HepG2 (cell line): ENCODE results near the gene DNAAF9. TPM values are rescaled to one million over a fixed set of nuclear protein-coding genes. Genes with fewer than 3 reads are reported as not detected.

Source experiments
- ATF1 ChIP-seq: IDR thresholded peaks from 2 replicates; pipeline ENCODE4 v1.6.1; 2016; ENCODE audit warnings: mild to moderate bottlenecking, control low read depth
- DMAP1 ChIP-seq: IDR thresholded peaks from 2 replicates; pipeline ENCODE4 v1.6.1; 2016
- EP300 ChIP-seq, 3 experiments: sonication (generic) in 1 of 3; formaldehyde crosslinking in 1 of 3; IDR thresholded peaks; 2 replicates each; pipeline versions ENCODE4 v1.5.1 to v1.6.1; 2011 to 2020; ENCODE audit warnings: low read depth in 2 of 3, low read length in 2 of 3, borderline replicate concordance in 1 of 3, improper control_type of control experiment in 1 of 3, mild to moderate bottlenecking in 1 of 3, missing genetic modification reagents in 1 of 3, moderate library complexity in 1 of 3
- GFI1 ChIP-seq: sonication (generic); formaldehyde crosslinking; IDR thresholded peaks from 2 replicates; pipeline ENCODE4 v1.5.0; 2020; ENCODE audit warnings: missing genetic modification reagents, mild to moderate bottlenecking, borderline replicate concordance
- HNRNPH1 ChIP-seq: fragments of 200-400 bp; formaldehyde crosslinking; optimal IDR thresholded peaks from 2 replicates; pipeline ENCODE3; 2017; ENCODE audit warnings: mild to moderate bottlenecking, low read depth, low read length
- KLF6 ChIP-seq: IDR thresholded peaks from 2 replicates; pipeline ENCODE4 v1.8.0; 2016; ENCODE audit warnings: missing biosample characterization, missing genetic modification reagents
- MAFF ChIP-seq: IDR thresholded peaks from 2 replicates; pipeline ENCODE4 v1.6.1; 2011; ENCODE audit warnings: low read depth, low read length, improper control_type of control experiment
- MAFK ChIP-seq, 2 experiments: IDR thresholded peaks in 1 of 2; conservative IDR thresholded peaks in 1 of 2; 2 replicates each; pipeline ENCODE4 v1.6.1; 2011; ENCODE audit warnings: improper control_type of control experiment in 2 of 2, low read length in 2 of 2
- MYC ChIP-seq: sonication (generic); formaldehyde crosslinking; IDR thresholded peaks from 2 replicates; pipeline ENCODE4 v1.9.0; 2021; ENCODE audit warnings: missing genetic modification reagents, borderline replicate concordance
- NRL ChIP-seq: sonication (generic); formaldehyde crosslinking; IDR thresholded peaks from 2 replicates; pipeline ENCODE4 v1.5.0; 2020; ENCODE audit warnings: missing genetic modification reagents, mild to moderate bottlenecking, moderate library complexity, borderline replicate concordance
- RELA ChIP-seq: sonication (generic); formaldehyde crosslinking; IDR thresholded peaks from 2 replicates; pipeline ENCODE4 v1.4.0; 2020; ENCODE audit warnings: missing genetic modification reagents
- SIX1 ChIP-seq: sonication (generic); formaldehyde crosslinking; IDR thresholded peaks from 2 replicates; pipeline ENCODE4 v1.4.0; 2020; ENCODE audit warnings: missing genetic modification reagents, borderline replicate concordance
- SOX13 ChIP-seq, 3 experiments: fragments of 450-650 bp in 1 of 3; sonication (generic) in 1 of 3; formaldehyde crosslinking in 1 of 3; IDR thresholded peaks in 2 of 3; conservative IDR thresholded peaks in 1 of 3; 2 replicates each; pipeline versions ENCODE4 v1.5.0 to v1.6.1; 2016 to 2020; ENCODE audit warnings: antibody characterized with exemption in 1 of 3, mild to moderate bottlenecking in 1 of 3, missing compliant biosample characterization in 1 of 3, missing genetic modification reagents in 1 of 3, moderate library complexity in 1 of 3
- SUZ12 ChIP-seq: fragments of 150-350 bp; IDR thresholded peaks from 2 replicates; pipeline ENCODE4 v1.6.1; 2014; ENCODE audit warnings: low read depth, low read length
- TBL1XR1 ChIP-seq: fragments of 150-350 bp; IDR thresholded peaks from 2 replicates; pipeline ENCODE4 v1.6.1; 2014; ENCODE audit warnings: borderline replicate concordance, low read length; ENCODE audit not compliant: partially characterized antibody
- TEAD3 ChIP-seq: optimal IDR thresholded peaks from 2 replicates; pipeline ENCODE3; 2016; ENCODE audit warnings: borderline replicate concordance
- XRCC5 ChIP-seq: fragments of 200-400 bp; formaldehyde crosslinking; optimal IDR thresholded peaks from 2 replicates; pipeline ENCODE3; 2017; ENCODE audit warnings: mild to moderate bottlenecking, low read length
- ZFP36L2 ChIP-seq: sonication (generic); formaldehyde crosslinking; IDR thresholded peaks from 2 replicates; pipeline ENCODE4 v1.4.0; 2020; ENCODE audit warnings: missing genetic modification reagents
- ZIK1 ChIP-seq: sonication (generic); formaldehyde crosslinking; IDR thresholded peaks from 2 replicates; pipeline ENCODE4 v1.5.0; 2020; ENCODE audit warnings: mild to moderate bottlenecking, low read depth, missing genetic modification reagents, borderline replicate concordance
- ZNF205 ChIP-seq: IDR thresholded peaks from 2 replicates; pipeline ENCODE4 v1.6.1; 2018; ENCODE audit warnings: missing biosample characterization, missing genetic modification reagents
- ZNF235 ChIP-seq: sonication (generic); formaldehyde crosslinking; IDR thresholded peaks from 2 replicates; pipeline ENCODE4 v1.8.1; 2023; ENCODE audit warnings: mild to moderate bottlenecking, missing genetic modification reagents, borderline replicate concordance
- ZNF44 ChIP-seq: sonication (generic); formaldehyde crosslinking; IDR thresholded peaks from 2 replicates; pipeline ENCODE4 v1.5.1; 2020; ENCODE audit warnings: mild to moderate bottlenecking, missing genetic modification reagents
- ZNF589 ChIP-seq: sonication (generic); formaldehyde crosslinking; conservative IDR thresholded peaks from 2 replicates; pipeline ENCODE4 v1.8.0; 2022; ENCODE audit warnings: mild to moderate bottlenecking, moderate library complexity, missing genetic modification reagents
- ZNF777 ChIP-seq: sonication (generic); formaldehyde crosslinking; IDR thresholded peaks from 2 replicates; pipeline ENCODE4 v1.4.0; 2020; ENCODE audit warnings: missing genetic modification reagents
- ZNF839 ChIP-seq: sonication (generic); formaldehyde crosslinking; IDR thresholded peaks from 2 replicates; pipeline ENCODE4 v1.4.0; 2020; ENCODE audit warnings: missing genetic modification reagents, mild to moderate bottlenecking, borderline replicate concordance
- polyA plus RNA-seq, 8 experiments: library from polyadenylated mRNA; depleted of rRNA in 3 of 8; stranded (reverse) in 7 of 8; unstranded in 1 of 8; fragments of >200 nt; fragmentation: Illumina TruSeq in 4 of 8; extraction: Trizol in 4 of 8; gene quantifications; 2 replicates each; pipeline versions ENCODE4 v1.2.1 to v1.2.3, GENCODE V29; 2011 to 2016; ENCODE audit warnings: low read depth in 4 of 8, missing spikeins in 1 of 8, mixed read lengths in 1 of 8; ENCODE audit not compliant: insufficient read depth in 1 of 8
- total RNA-seq, 5 experiments: library from RNA; depleted of rRNA; stranded (reverse); fragments of >200 nt; fragmentation: Illumina TruSeq; extraction: Trizol; gene quantifications; 2 replicates each; pipeline ENCODE4 v1.2.3, GENCODE V29; 2016; ENCODE audit warnings: low read depth in 1 of 5
- TF ChIP-seq, protein P1 (sequence below): IDR thresholded peaks from 2 replicates; pipeline ENCODE4 v1.6.1; 2016; ENCODE audit warnings: missing compliant biosample characterization, missing genetic modification reagents, borderline replicate concordance
- TF ChIP-seq, protein P2 (sequence below): sonication (generic); formaldehyde crosslinking; IDR thresholded peaks from 2 replicates; pipeline ENCODE4 v1.4.0; 2020; ENCODE audit warnings: missing genetic modification reagents
- TF ChIP-seq, protein P3 (sequence below): sonication (generic); formaldehyde crosslinking; IDR thresholded peaks from 2 replicates; pipeline ENCODE4 v1.4.0; 2020; ENCODE audit warnings: missing genetic modification reagents

Gene DNAAF9
- total and polyA plus RNA-seq, 2 of the 13 experiments (the other 11 are each of a cell fraction or from before 2014, with no cell fraction given), result 10.5 to 14.9 TPM

DNA sequence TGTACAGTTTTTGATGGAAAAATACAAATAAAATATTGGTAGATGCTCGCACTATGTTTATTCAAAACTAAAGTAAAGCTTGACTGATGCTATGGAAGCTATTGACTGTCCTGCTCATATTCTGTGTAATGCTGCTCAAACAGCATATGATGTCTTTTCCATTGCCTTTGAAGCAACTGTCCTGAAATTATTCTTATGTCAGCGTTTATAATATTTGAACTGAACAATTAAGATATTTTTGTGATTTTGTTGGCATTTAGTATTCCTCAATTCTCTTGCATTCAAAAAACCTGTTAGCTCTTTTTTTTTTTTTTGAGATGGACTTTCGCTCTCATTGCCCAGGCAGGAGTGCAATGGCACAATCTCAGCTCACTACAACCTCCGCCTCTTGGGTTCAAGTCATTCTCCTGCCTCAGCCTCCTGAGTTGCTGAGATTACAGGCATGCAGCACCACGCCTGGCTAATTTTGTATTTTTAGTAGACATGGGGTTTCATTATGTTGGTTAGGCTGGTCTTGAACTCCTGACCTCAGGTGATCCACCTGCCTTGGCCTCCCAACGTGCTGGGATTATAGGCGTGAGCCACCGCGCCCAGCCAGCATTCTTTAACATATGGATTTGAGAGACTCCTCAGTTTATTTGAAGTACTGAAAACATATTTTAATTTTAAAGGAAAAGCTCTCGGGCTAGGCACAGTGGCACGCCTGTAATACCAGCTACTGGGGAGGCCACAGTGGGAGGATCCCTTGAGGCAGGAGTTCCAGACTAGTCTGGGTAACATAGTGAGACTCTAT lies 5.3 kb upstream of the DNAAF9 start (continued):
- TF ChIP-seq SOX13 (IDR thresholded peaks at IDR 0.05) (no peak), SOX13 (CRISPR knock-in tag; conservative IDR thresholded peaks at IDR 0.05 in 1 of 2, IDR thresholded peaks at IDR 0.05 in 1 of 2) (no peak), ZNF589 (CRISPR knock-in tag) (no peak), ZIK1 (CRISPR knock-in tag) (no peak), SUZ12 (no peak), SIX1 (CRISPR knock-in tag) (no peak; the same call in 1 of the 2 replicates), ATF1 (CRISPR knock-in tag) (no peak), DMAP1 (0 out of 2 replicates have a peak, but pooled peaks have one; percentile 21), ZFP36L2 (CRISPR knock-in tag) (no peak), TEAD3 (no peak), ZNF777 (CRISPR knock-in tag) (no peak), EP300 (IDR thresholded peaks at IDR 0.05; ENCODE audit: low read depth in 2 of 2, low read length in 2 of 2) (no peak), EP300 (CRISPR knock-in tag; IDR thresholded peaks at IDR 0.05; ENCODE audit: borderline replicate concordance) (no peak), ZNF235 (CRISPR knock-in tag) (no peak), MAFK (conservative IDR thresholded peaks at IDR 0.05 in 1 of 2, IDR thresholded peaks at IDR 0.05 in 1 of 2; ENCODE audit: low read length in 2 of 2) (peak; percentile 75 to 83), GFI1 (CRISPR knock-in tag) (0 out of 2 replicates have a peak, but pooled peaks have one; percentile 31), TBL1XR1 (no peak), XRCC5 (no peak), RELA (CRISPR knock-in tag) (no peak), KLF6 (CRISPR knock-in tag) (no peak), ZNF44 (CRISPR knock-in tag) (no peak), HNRNPH1 (no peak), ZNF839 (CRISPR knock-in tag) (0 out of 2 replicates have a peak, but pooled peaks have one; percentile 46), MYC (CRISPR knock-in tag) (peak; percentile 45), ZNF205 (no peak), NRL (CRISPR knock-in tag) (0 out of 2 replicates have a peak, but pooled peaks have one; percentile 62), MAFF (peak; percentile 76)
- TF ChIP-seq, protein P1, sequence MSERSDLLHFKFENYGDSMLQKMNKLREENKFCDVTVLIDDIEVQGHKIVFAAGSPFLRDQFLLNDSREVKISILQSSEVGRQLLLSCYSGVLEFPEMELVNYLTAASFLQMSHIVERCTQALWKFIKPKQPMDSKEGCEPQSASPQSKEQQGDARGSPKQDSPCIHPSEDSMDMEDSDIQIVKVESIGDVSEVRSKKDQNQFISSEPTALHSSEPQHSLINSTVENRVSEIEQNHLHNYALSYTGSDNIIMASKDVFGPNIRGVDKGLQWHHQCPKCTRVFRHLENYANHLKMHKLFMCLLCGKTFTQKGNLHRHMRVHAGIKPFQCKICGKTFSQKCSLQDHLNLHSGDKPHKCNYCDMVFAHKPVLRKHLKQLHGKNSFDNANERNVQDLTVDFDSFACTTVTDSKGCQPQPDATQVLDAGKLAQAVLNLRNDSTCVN (CRISPR knock-in tag), result 0 out of 2 replicates have a peak, but pooled peaks have one; percentile 32
- TF ChIP-seq, protein P2, sequence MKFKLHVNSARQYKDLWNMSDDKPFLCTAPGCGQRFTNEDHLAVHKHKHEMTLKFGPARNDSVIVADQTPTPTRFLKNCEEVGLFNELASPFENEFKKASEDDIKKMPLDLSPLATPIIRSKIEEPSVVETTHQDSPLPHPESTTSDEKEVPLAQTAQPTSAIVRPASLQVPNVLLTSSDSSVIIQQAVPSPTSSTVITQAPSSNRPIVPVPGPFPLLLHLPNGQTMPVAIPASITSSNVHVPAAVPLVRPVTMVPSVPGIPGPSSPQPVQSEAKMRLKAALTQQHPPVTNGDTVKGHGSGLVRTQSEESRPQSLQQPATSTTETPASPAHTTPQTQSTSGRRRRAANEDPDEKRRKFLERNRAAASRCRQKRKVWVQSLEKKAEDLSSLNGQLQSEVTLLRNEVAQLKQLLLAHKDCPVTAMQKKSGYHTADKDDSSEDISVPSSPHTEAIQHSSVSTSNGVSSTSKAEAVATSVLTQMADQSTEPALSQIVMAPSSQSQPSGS, result 0 out of 2 replicates have a peak, but pooled peaks have one; percentile 21
- TF ChIP-seq, protein P3, sequence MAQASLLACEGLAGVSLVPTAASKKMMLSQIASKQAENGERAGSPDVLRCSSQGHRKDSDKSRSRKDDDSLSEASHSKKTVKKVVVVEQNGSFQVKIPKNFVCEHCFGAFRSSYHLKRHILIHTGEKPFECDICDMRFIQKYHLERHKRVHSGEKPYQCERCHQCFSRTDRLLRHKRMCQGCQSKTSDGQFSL (CRISPR knock-in tag), result no peak
